H9 (cell line): ENCODE data around the gene POLR3B. TPM values are rescaled to one million over a fixed set of nuclear protein-coding genes. Genes with fewer than 3 reads are reported as not detected.

ENCODE experiments used
- DNase-seq: peaks from one replicate; pipeline ENCODE4 v3.0.0-alpha.2; 2017
- H2AFZ ChIP-seq: one replicate; pipeline ENCODE4 v1.6.1; 2013; ENCODE audit warnings: mild to moderate bottlenecking, low read length, control low read depth, moderate library complexity
- H2AK5ac ChIP-seq: 2 replicates; pipeline ENCODE4 v1.6.1; 2013; ENCODE audit warnings: low read length, control low read depth, mixed read lengths; ENCODE audit not compliant: insufficient read length
- H2BK120ac ChIP-seq: one replicate; pipeline ENCODE4 v1.6.1; 2013; ENCODE audit warnings: low read depth, mild to moderate bottlenecking, low read length, control low read depth, inconsistent platforms; ENCODE audit not compliant: poor library complexity, severe bottlenecking
- H2BK12ac ChIP-seq: 2 replicates; pipeline ENCODE4 v1.6.1; 2013; ENCODE audit warnings: low read length, control low read depth, mixed read lengths, low read depth; ENCODE audit not compliant: insufficient read length
- H2BK15ac ChIP-seq: 2 replicates; pipeline ENCODE4 v1.6.1; 2013; ENCODE audit warnings: low read depth, low read length, control low read depth
- H2BK20ac ChIP-seq: one replicate; pipeline ENCODE4 v1.6.1; 2013; ENCODE audit warnings: low read depth, mild to moderate bottlenecking, low read length, control low read depth, inconsistent platforms; ENCODE audit not compliant: poor library complexity, severe bottlenecking
- H2BK5ac ChIP-seq: 2 replicates; pipeline ENCODE4 v1.6.1; 2013; ENCODE audit warnings: low read length, control low read depth, mixed read lengths; ENCODE audit not compliant: insufficient read length
- H3K14ac ChIP-seq: 2 replicates; pipeline ENCODE4 v1.6.1; 2013; ENCODE audit warnings: low read length, control low read depth; ENCODE audit not compliant: insufficient read depth
- H3K18ac ChIP-seq: 2 replicates; pipeline ENCODE4 v1.6.1; 2013; ENCODE audit warnings: low read depth, mild to moderate bottlenecking, mixed read lengths, low read length, control low read depth; ENCODE audit not compliant: insufficient read length
- H3K23ac ChIP-seq: 2 replicates; pipeline ENCODE4 v1.6.1; 2013; ENCODE audit warnings: low read length, control low read depth, mixed read lengths, low read depth; ENCODE audit not compliant: insufficient read length
- H3K23me2 ChIP-seq: 2 replicates; pipeline ENCODE4 v1.6.1; 2013; ENCODE audit warnings: low read depth, mild to moderate bottlenecking, mixed read lengths, low read length, control low read depth; ENCODE audit not compliant: insufficient read length, poor library complexity, severe bottlenecking
- H3K27ac ChIP-seq: 2 replicates; pipeline ENCODE4 v1.5.1; 2013; ENCODE audit warnings: low read length, control low read depth, mixed read lengths, low read depth; ENCODE audit not compliant: insufficient read length
- H3K27me3 ChIP-seq: 2 replicates; pipeline ENCODE4 v1.6.1; 2013; ENCODE audit warnings: low read length, control low read depth, inconsistent platforms; ENCODE audit not compliant: insufficient read depth
- H3K4ac ChIP-seq: 2 replicates; pipeline ENCODE4 v1.6.1; 2013; ENCODE audit warnings: low read depth, mild to moderate bottlenecking, control low read depth, inconsistent platforms, low read length, moderate library complexity
- H3K4me1 ChIP-seq: 2 replicates; pipeline ENCODE4 v1.6.1; 2013; ENCODE audit warnings: low read length, control low read depth, inconsistent platforms; ENCODE audit not compliant: insufficient read depth
- H3K4me2 ChIP-seq: 2 replicates; pipeline ENCODE4 v1.6.1; 2013; ENCODE audit warnings: low read length, control low read depth, mixed read lengths; ENCODE audit not compliant: insufficient read length, insufficient read depth
- H3K56ac ChIP-seq: 2 replicates; pipeline ENCODE4 v1.6.1; 2013; ENCODE audit warnings: low read depth, mild to moderate bottlenecking, mixed read lengths, low read length, control low read depth; ENCODE audit not compliant: insufficient read length
- H3K79me1 ChIP-seq: 2 replicates; pipeline ENCODE4 v1.6.1; 2013; ENCODE audit warnings: low read depth, mild to moderate bottlenecking, moderate library complexity, low read length, control low read depth, inconsistent platforms; ENCODE audit not compliant: insufficient read depth, poor library complexity, severe bottlenecking
- H3K79me2 ChIP-seq: 2 replicates; pipeline ENCODE4 v1.6.1; 2013; ENCODE audit warnings: low read length, control low read depth, inconsistent platforms; ENCODE audit not compliant: insufficient read depth
- H3K9ac ChIP-seq: 2 replicates; pipeline ENCODE4 v1.6.1; 2013; ENCODE audit warnings: low read length, control low read depth, mixed read lengths; ENCODE audit not compliant: insufficient read length; ENCODE audit errors: extremely low read depth
- H3K9me3 ChIP-seq: one replicate; pipeline ENCODE4 v1.6.1; 2013; ENCODE audit warnings: low read depth, low read length, inconsistent platforms; ENCODE audit not compliant: control insufficient read depth
- H3T11ph ChIP-seq: one replicate; pipeline ENCODE4 v1.6.1; 2013; ENCODE audit warnings: mild to moderate bottlenecking, low read length, control low read depth, inconsistent platforms
- H4K20me1 ChIP-seq: one replicate; pipeline ENCODE4 v1.6.1; 2013; ENCODE audit not compliant: control insufficient read depth, insufficient read length, insufficient read depth
- H4K5ac ChIP-seq: 2 replicates; pipeline ENCODE4 v1.6.1; 2013; ENCODE audit warnings: low read depth, mild to moderate bottlenecking, mixed read lengths, low read length, control low read depth; ENCODE audit not compliant: insufficient read length
- H4K8ac ChIP-seq: replicated peaks from 2 replicates; pipeline ENCODE4 v1.6.1; 2013; ENCODE audit warnings: low read length, control low read depth, mixed read lengths, low read depth; ENCODE audit not compliant: insufficient read length
- H4K91ac ChIP-seq: 2 replicates; pipeline ENCODE4 v1.6.1; 2013; ENCODE audit warnings: low read depth, mild to moderate bottlenecking, moderate library complexity, mixed read lengths, low read length, control low read depth; ENCODE audit not compliant: insufficient read length
- H3K27ac Mint-ChIP-seq, 3 experiments: 2 replicates in 2 of 3; 3 replicates in 1 of 3; pipeline ENCODE4 v1.8.0; 2020 to 2021; ENCODE audit warnings: mixed read lengths in 3 of 3, mild to moderate bottlenecking in 1 of 3, moderate library complexity in 1 of 3
- H3K27me3 Mint-ChIP-seq: 2 replicates; pipeline ENCODE4 v1.8.0; 2021; ENCODE audit warnings: low read depth, mild to moderate bottlenecking, moderate library complexity, mixed read lengths
- H3K36me3 Mint-ChIP-seq, 3 experiments: 2 replicates in 2 of 3; 3 replicates in 1 of 3; pipeline ENCODE4 v1.8.0; 2020 to 2021; ENCODE audit warnings: low read depth in 3 of 3, mixed read lengths in 3 of 3; ENCODE audit not compliant: insufficient read depth in 1 of 3
- H3K4me1 Mint-ChIP-seq, 2 experiments: 2 replicates each; pipeline ENCODE4 v1.8.0; 2020; ENCODE audit warnings: mixed read lengths in 2 of 2
- H3K4me3 Mint-ChIP-seq, 2 experiments: 2 replicates in 1 of 2; 3 replicates in 1 of 2; pipeline ENCODE4 v1.8.0; 2020 to 2021; ENCODE audit warnings: mild to moderate bottlenecking in 2 of 2, mixed read lengths in 2 of 2, moderate library complexity in 1 of 2
- H3K9me3 Mint-ChIP-seq, 2 experiments: 2 replicates in 1 of 2; 3 replicates in 1 of 2; pipeline ENCODE4 v1.8.0; 2020; ENCODE audit warnings: mild to moderate bottlenecking in 2 of 2, mixed read lengths in 2 of 2, moderate library complexity in 1 of 2
- CTCF ChIP-seq: fragments of 200-600 bp; sonication (generic); conservative IDR thresholded peaks from 3 replicates; pipeline ENCODE4 v1.8.0; 2021; ENCODE audit warnings: antibody characterized with exemption, mild to moderate bottlenecking
- WGBS: extraction: QIAGEN DNeasy Blood & Tissue Kit; methylation state at CpG from one replicate; pipeline ENCODE4 v1.1.7; 2013; ENCODE audit warnings: missing lambda C conversion rate, low lambda C conversion rate, mixed read lengths; ENCODE audit not compliant: insufficient read length; ENCODE audit errors: extremely low coverage; 5-methylcytosine and 5-hydroxymethylcytosine counted together
- total RNA-seq: library from RNA; stranded (reverse); gene quantifications from 2 replicates; pipeline ENCODE4 v1.2.1, GENCODE V29; 2021

POLR3B gene
- total RNA-seq, 1 experiment from 2014 or later, result 13.4 TPM

GRCh38 chr12:106445053-106445452, 87.5 kb downstream of the POLR3B start:
- Mint-ChIP-seq H3K4me3 (no peak overlapping the region), H3K27me3 (no peaks in the 10 kb centered on the region)
- no peak overlapping the region for H2BK15ac ChIP-seq

More at GRCh38 chr12:106445053-106445452, 87.5 kb downstream of the POLR3B start:
- Histone ChIP-seq H3K9ac (no peak overlapping the region), H3K4me1 (no peaks in the 10 kb centered on the region), H2AFZ (no peak overlapping the region), H3K23me2 (no peaks in the 10 kb centered on the region), H4K91ac (no peak overlapping the region), H2BK12ac (no peak overlapping the region), H3T11ph (no peak overlapping the region), H3K4me2 (no peak overlapping the region), H3K4ac (no peak overlapping the region), H4K20me1 (no peaks in the 10 kb centered on the region), H3K56ac (no peak overlapping the region), H3K27me3 (no peaks in the 10 kb centered on the region), H3K18ac (no peak overlapping the region), H3K79me2 (no peaks in the 10 kb centered on the region), H2AK5ac (no peak overlapping the region), H3K27ac (no peak overlapping the region), H3K79me1 (no peaks in the 10 kb centered on the region), H3K9me3 (no peaks in the 10 kb centered on the region), H4K8ac (no peak overlapping the region), H4K5ac (no peak overlapping the region), H2BK5ac (no peak overlapping the region), H2BK20ac (no peak overlapping the region), H3K23ac (no peak overlapping the region), H3K14ac (no peak overlapping the region), H2BK120ac (no peak overlapping the region)
- WGBS, result no CpG with 5 or more reads among the region's 1 CpG
- no peaks in the 10 kb centered on the region for H3K9me3 Mint-ChIP-seq
- no peak for DNase-seq
- no peak overlapping the region for H3K27ac Mint-ChIP-seq
- peaks cover 2 to 6% (median 4%) of the 10 kb centered on the region in 3 experiments; a peak in 4 of 7 replicates for H3K36me3 Mint-ChIP-seq
- H3K4me1 Mint-ChIP-seq, result peaks cover 7 to 8% of the 10 kb centered on the region in 2 experiments
- no peak for TF ChIP-seq CTCF
